Adrenal gland (tissue), 5 donors: Measurements from ENCODE around the gene SLC34A1.

Source experiments
- POLR2A ChIP-seq, 2 donors: fragments of 450-650 bp; IDR thresholded peaks; one replicate each; pipeline ENCODE4 v1.6.1; 2017; ENCODE audit warnings: antibody characterized with exemption in 2 of 2, mild to moderate bottlenecking in 2 of 2, moderate library complexity in 1 of 2
- TF ChIP-seq, protein P1 (sequence below), 6 experiments: fragments of 450-650 bp in 4 of 6; fragments of 200-600 bp in 2 of 6; sonication (generic) in 1 of 6; IDR thresholded peaks; 1 replicate in 5 of 6; 2 replicates in 1 of 6; pipeline versions ENCODE4 v1.5.1 to v1.8.0; 2016 to 2021; ENCODE audit warnings: antibody characterized with exemption in 6 of 6, mild to moderate bottlenecking in 2 of 6, moderate library complexity in 1 of 6
- donor health status: DM: no; HTN: no; CAD: no.

DNA sequence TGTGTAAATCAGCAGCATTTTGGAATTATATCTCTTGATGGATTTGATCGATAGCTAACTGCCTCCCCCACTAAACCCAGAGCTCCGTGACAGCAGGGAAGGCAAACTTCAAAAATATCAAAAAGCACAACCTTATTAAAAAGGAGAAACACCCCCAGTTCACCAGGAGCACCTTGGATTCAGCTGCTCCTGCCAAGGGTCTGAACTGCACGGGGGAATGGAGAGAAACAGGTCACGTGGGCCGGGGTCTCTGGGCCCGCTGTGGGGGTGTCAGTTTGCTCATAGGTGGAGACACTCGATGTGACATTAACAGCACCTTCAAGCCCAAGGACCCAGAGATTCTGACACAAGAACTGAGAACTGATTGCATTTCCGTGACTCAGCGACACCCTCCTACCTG is 1.1 kb upstream of the SLC34A1 start:
- no peak for TF ChIP-seq POLR2A (IDR thresholded peaks at IDR 0.05)
- TF ChIP-seq, protein P1, sequence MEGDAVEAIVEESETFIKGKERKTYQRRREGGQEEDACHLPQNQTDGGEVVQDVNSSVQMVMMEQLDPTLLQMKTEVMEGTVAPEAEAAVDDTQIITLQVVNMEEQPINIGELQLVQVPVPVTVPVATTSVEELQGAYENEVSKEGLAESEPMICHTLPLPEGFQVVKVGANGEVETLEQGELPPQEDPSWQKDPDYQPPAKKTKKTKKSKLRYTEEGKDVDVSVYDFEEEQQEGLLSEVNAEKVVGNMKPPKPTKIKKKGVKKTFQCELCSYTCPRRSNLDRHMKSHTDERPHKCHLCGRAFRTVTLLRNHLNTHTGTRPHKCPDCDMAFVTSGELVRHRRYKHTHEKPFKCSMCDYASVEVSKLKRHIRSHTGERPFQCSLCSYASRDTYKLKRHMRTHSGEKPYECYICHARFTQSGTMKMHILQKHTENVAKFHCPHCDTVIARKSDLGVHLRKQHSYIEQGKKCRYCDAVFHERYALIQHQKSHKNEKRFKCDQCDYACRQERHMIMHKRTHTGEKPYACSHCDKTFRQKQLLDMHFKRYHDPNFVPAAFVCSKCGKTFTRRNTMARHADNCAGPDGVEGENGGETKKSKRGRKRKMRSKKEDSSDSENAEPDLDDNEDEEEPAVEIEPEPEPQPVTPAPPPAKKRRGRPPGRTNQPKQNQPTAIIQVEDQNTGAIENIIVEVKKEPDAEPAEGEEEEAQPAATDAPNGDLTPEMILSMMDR (IDR thresholded peaks at IDR 0.05) = no peak
